ENCODE data around the gene AGR3.

The AGR3 gene

GRCh38 chr7:16881844-16882243 is at the start of gene AGR3:
AGR3 (minus strand) TSS chr7:16881983; CDS start chr7:16878618, 3,365 bp downstream.
- no peak for DNase-seq

DNA sequence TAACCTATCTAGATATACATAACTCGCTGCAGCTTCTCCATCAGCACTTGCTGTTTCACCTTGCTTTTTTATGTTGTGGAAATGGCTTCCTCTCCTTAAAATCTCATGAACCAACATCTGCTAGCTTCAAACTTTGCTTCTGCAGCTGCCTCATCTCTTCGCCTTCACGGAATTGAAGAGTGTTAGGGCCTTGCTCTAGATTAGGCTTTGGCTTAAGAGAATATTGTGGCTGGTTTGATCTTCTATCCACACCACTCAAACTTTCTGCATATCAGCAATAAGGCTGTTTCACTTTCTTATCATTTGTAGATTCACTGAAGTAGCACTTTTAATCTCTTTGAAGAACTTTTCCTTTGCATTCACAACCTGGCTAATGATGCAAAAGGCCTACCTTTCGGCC is 49.2 kb upstream of the AGR3 start:
- DNase-seq, result no peak

DNA sequence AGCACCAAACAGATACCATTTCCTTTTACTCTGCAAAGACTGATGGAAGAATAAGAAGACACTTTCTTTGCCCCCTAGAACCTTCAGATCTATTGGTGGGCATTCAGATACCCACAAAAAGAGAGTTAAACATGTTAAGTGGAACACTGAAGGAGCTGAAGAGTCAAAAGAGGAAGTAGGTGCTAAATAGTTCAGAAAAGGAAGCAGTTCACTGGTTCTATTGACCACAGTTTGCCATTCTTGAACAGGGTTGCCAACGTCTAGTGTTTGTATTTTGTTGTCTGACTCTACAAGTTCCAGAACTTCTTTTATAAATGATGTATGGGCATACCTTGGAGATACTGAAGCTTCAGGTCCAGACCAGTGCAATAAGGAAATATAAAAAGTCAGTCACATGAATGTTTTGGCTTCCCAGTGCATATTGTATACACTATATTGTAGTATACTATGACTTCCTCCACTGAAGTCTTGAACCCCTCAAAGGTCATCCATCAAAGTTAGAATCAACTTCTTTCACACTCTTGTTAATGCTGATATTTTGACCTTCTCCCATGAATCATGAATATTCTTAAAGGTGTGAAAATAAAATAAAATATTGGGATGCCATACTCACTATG is 47.5 kb upstream of the AGR3 start:
- DNase-seq, result no peak

DNA sequence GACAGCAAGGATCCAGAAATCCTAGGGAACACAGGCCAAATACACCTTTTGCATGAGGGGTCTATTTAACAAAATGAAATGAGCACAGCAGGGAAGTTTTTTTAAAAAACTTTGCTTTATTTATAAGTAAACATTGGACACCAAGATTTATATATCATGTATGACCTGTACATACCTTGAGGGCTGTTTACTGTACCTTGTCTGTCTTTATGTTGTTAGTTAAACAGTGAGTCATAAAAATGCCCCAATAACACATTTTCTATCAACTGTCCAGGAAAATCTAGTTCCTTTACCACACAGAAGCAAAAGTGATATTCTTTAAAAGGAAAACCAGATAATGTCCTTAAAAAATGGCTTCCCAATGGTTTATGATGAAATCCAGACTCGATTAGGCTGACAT is 45.1 kb upstream of the AGR3 start:
- no peak for DNase-seq

DNA sequence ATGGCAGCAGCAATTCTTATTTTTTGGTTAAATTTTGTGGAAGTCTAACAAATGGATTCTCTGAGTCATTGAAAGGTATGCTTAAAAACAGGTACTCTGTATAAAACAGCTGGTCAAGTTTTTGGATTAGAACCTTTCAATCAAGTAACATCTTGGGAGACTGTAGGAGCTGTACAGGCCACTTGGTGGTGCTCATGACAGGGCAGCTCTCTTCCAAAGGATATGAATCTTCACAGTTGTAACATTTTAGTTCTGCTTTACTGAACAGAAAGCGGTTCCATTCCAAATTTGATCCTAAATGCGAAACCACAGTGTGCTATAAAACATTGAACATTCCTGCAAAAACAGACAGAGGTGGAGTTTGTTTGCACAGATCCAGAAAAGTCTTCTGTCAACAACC is 44.5 kb upstream of the AGR3 start:
- no peak for DNase-seq

DNA sequence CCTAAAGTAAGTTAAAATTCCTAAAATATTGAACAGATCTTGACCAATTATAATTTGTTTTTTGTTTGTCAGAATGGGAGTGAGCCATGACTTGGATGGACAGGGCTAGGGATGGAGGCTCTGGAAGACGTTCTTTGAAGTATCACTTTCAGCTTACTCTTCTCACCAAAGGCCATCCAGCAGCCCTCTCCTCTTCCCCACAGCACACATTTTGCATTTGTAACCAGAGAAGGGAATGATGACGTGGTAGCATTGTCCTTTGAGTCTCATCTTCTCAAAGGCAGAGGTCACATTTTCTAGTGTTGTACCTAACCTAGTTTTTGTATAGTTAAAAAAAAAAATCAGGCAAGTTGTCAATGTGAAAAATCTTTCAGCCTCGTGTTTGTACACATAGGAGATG is 43.8 kb upstream of the AGR3 start:
- DNase-seq, result no peak

GRCh38 chr7:16923019-16923418 is 41.2 kb upstream of the AGR3 start:
- no peak for DNase-seq

- DNase-seq, result no peak
Observed at GRCh38 chr7:16921644-16922257, 40.0 kb upstream of the AGR3 start.

DNA sequence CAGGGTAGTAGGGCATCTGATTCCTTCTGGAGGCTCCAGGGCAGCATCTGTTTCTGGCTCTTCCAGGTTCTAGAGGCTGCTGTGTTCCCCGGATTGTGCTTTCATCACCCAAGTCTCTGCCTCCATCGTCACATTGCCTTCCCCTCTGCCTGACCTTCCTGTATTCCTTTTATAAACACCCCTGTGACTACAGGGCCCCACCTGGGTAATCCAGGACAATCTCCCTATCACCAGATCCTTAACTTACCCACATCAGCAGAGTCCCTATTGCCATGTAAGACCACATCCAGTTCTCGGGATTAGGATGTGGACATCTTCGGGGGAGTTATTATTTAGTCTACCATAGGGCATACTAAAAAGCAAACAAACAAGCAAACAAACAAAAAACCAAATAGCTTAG is 39.4 kb upstream of the AGR3 start:
- DNase-seq, result no peak

GRCh38 chr7:16919440-16919839 is 37.7 kb upstream of the AGR3 start:
- DNase-seq, result no peak

- DNase-seq, result no peak
Observed at GRCh38 chr7:16918288-16918895, 36.6 kb upstream of the AGR3 start.

DNA sequence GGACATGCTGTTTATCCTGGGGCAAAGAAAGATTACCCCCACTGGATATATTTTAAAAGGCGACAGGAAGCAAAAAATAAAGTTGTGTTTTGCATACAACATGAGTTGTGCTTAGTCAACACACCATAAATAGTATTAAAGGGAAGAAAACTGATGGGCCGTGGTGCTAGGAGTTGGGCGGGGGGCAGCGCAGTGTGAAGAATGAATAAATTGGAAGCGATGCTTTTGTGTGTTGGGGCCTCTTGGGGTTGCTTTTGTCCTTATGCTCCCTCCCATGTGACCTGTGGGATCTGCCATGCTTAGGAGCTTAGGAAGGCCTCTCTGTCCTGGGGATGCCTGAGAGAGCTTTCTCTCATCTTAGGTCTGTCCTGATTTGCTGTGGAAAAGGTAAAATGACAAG is 35.0 kb upstream of the AGR3 start:
- DNase-seq, result no peak

GRCh38 chr7:16916105-16916639 is 34.4 kb upstream of the AGR3 start:
- no peak for DNase-seq

DNA sequence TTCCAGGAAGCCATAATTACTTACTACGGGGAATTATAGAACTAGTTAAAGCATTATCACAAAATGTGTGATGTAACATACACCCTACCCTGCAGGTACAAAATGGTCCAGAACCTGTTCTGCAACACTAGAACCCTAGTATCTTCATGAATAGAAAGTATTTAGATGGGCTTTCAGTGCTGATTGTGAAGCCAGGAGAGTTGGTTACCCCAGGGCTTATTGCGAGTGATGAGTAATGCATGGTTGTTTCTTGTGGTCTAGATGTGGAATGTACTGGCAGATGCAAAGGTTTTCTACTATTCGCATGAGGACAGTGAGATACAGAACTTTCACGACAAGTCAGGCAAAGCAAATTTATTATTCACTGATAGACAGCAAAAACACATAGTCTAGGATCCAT is 33.6 kb upstream of the AGR3 start:
- no peak for DNase-seq

GRCh38 chr7:16914771-16915170 is 33.0 kb upstream of the AGR3 start:
- no peak for DNase-seq

- DNase-seq, result no peak
Observed at GRCh38 chr7:16913643-16914042, 31.9 kb upstream of the AGR3 start.

DNA sequence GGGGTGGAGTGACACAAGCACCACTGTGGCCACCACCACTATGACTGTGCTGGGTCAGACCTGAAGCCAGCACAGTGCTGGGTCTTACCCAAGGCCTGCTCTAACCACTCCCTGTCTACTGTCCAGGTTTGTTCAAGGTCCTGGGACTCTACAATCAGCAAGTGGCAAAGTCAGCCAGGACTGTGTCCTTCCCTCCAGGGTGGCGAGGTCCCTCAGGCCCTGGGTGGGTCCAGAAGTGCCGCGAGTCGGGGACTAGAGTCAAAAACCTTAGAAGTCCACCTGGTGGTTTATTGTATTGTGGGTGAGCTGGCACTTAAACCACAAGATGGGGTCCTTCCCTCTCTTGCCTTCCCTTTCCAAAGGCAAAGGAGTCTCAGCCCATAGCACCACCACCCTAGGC is 30.8 kb upstream of the AGR3 start:
- no peak for DNase-seq

DNA sequence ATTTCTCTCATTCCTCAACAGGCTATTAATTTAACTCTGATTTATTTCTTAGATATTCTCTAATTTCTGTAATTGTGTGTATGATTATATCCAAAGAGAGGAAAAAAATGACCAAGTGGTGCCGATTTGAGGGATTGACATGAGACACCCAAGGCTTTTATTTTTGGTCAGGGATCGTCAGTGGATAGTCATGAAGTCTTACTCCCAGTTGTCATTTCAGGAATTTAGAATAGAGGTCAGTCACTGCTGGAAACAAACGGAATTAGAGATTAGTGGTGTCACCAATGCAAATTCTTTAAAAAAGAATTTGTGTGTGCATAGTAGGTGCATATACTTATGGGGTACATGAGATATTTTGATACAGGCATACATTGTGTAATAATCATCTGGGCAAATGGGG is 26.8 kb upstream of the AGR3 start:
- no peak for DNase-seq

- no peak for DNase-seq
Observed at GRCh38 chr7:16905300-16906044, 23.7 kb upstream of the AGR3 start.

GRCh38 chr7:16904076-16904475 is 22.3 kb upstream of the AGR3 start:
- no peak for DNase-seq

- DNase-seq, result no peak
Observed at GRCh38 chr7:16900209-16900768, 18.5 kb upstream of the AGR3 start.

- DNase-seq, result no peak
Observed at GRCh38 chr7:16891874-16892643, 10.3 kb upstream of the AGR3 start.

DNA sequence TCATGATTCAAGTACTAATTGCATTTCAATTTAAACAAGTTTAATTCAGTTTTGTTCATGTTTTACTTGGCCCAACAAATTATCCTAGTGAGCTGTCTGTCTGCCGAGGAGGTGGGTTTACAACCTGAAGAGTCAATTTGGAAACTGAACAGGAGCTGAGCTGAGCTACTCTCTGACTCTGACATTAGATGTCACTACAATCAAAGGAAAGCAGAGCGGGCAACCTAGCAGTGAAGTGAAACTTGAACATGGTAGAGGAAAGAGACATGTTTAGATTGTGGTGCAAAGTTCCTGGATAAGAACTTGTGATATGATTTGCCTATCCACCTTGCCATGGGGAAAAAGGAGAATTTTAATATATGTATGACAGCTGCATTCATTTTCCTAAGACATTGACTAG is 9.6 kb upstream of the AGR3 start:
- DNase-seq, result no peak

All from NCI-H1436 treated with DMSO at 0.1 percent for 48 hours (cell line).